Lung microvascular endothelial cell (primary cell): ENCODE results near the gene P3H3. TPM values are rescaled to one million over a fixed set of nuclear protein-coding genes. Genes with fewer than 3 reads are reported as not detected.

Experiments
- DNase-seq, 2 donors: peaks; one replicate each; pipeline versions ENCODE4 v3.0.0 to v3.0.0-alpha.2; 2010; ENCODE audit warnings: low read depth in 2 of 2
- total RNA-seq: library from RNA; depleted of rRNA; stranded (reverse); fragments of >200 nt; gene quantifications from 2 replicates; pipeline ENCODE4 v1.2.1, GENCODE V29; 2014

The P3H3 gene
- total RNA-seq, 1 donor from 2014 or later: 12.9 TPM

DNA sequence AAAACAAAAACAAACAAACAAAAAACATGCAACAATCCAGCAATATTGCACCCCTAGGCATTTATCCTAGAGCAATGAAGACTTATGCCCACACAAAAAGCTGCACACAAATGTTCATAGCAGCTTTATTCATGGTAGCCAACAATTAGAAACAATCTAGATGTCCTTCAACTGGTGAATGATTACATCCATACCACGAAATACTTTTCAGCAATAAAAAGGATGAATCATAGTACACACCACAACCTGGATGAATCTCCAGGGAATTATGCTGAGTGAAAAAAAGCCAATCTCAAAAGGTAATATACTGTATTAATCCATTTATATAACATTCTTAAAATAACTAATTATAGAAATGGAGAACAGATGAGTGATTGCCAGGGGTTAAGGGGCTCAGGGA lies 21.0 kb upstream of the P3H3 start:
- no peak for DNase-seq

- DNase-seq: no peak
These were observed 19.2 kb upstream of the P3H3 start for GRCh38 chr12:6809056-6809455.

- no peak for DNase-seq
These were observed 17.4 kb upstream of the P3H3 start for GRCh38 chr12:6810758-6811157.

- no peak for DNase-seq
These were observed 14.8 kb upstream of the P3H3 start for GRCh38 chr12:6813363-6813762.

DNA sequence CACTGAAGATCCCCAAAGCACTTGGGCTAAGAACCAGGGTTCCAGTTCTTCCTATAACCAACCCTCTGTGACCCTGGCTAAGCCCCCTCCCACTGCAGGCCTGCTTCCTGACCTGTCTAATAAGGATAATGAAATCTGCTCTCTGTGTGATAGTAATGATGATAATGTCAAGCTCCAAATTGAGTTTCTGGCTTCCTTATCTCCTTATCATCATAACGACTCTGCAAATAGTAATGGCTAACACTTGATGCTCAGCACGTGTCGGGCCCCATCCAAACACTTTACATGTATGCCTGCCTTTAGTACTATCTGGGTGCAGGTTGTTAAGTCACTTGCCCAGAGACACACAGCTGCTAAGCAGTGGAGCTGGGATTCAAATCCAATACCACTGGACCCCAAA lies 11.6 kb upstream of the P3H3 start:
- no peak for DNase-seq

- no peak for DNase-seq
These were observed 11.1 kb upstream of the P3H3 start for GRCh38 chr12:6817098-6817497.

DNA sequence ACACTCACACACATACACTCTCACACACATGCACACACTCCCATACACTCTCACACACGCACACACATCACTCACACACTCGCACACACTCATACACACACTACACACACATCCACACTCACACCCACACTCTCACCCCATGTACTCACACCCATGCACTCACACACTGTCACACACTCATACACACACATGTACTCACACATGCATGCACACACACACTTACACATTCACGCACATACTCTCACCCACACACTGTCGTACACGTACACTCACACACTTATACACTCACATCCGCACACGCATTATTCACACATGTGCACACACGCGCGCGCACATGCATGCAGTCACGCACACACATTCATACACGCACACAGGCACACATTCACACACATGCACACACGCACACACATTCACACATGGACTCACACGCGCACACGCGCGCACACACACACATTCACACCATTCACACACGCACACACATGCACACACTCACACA lies 10.5 kb upstream of the P3H3 start:
- no peak for DNase-seq

DNA sequence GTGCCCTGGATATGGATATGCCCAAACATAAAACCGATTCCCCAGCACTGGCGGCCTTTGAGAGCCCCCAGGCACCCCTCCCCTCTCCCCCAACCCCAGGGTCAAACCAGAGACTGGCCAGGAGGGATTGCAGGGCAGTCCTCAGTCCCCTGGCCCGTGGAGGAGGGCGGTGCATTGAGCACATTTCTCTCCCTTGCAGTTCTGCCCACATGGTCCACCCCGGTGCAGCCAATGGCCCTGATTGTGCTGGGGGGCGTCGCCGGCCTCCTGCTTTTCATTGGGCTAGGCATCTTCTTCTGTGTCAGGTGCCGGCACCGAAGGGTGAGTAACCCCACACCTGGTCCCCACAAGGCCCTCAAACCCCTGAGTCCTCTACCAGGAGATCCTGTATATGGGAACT lies 10.0 kb upstream of the P3H3 start:
- no peak for DNase-seq

DNA sequence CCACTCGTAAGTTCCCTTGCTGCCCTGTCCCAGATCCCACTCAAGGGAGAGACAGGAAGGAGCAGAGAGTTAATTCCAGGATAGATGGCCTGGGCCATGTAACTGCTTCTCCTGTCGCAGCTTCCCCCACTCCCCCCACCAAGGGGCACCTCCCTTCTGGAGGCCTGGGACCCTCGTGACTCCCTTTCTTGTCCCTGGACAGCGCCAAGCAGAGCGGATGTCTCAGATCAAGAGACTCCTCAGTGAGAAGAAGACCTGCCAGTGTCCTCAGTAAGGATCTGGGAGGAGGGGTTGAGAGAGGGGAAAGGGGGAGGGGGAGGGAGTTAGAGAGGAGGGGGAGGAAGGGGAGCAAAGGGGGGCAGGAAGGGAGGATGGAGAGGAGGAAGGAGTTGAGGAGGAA lies 9.6 kb upstream of the P3H3 start:
- no peak for DNase-seq

DNA sequence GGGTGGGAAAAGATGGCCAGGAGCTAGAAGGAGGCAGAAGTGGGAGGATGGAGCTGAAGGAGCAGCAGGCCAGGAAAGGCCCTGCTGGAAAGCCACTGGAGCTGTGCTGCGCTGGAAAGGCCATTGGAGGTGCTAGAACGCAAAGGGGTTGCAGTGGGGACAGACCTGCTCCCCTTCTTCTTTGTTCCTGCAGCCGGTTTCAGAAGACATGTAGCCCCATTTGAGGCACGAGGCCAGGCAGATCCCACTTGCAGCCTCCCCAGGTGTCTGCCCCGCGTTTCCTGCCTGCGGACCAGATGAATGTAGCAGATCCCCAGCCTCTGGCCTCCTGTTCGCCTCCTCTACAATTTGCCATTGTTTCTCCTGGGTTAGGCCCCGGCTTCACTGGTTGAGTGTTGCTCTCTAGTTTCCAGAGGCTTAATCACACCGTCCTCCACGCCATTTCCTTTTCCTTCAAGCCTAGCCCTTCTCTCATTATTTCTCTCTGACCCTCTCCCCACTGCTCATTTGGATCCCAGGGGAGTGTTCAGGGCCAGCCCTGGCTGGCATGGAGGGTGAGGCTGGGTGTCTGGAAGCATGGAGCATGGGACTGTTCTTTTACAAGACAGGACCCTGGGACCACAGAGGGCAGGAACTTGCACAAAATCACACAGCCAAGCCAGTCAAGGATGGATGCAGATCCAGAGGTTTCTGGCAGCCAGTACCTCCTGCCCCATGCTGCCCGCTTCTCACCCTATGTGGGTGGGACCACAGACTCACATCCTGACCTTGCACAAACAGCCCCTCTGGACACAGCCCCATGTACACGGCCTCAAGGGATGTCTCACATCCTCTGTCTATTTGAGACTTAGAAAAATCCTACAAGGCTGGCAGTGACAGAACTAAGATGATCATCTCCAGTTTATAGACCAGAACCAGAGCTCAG lies 8.8 kb upstream of the P3H3 start:
- peak in 1 of 2 donors; percentile 40 for DNase-seq

- DNase-seq: no peak
These were observed 8.0 kb upstream of the P3H3 start for GRCh38 chr12:6820166-6820565.

GRCh38 chr12:6821591-6822425 lies 6.4 kb upstream of the P3H3 start, which contains the start of gene GPR162:
TSS of gene GPR162 (plus strand) at chr12:6821821. CDS start at chr12:6823899, 2,078 bp downstream.
- peak; percentile 44 to 47 for DNase-seq

DNA sequence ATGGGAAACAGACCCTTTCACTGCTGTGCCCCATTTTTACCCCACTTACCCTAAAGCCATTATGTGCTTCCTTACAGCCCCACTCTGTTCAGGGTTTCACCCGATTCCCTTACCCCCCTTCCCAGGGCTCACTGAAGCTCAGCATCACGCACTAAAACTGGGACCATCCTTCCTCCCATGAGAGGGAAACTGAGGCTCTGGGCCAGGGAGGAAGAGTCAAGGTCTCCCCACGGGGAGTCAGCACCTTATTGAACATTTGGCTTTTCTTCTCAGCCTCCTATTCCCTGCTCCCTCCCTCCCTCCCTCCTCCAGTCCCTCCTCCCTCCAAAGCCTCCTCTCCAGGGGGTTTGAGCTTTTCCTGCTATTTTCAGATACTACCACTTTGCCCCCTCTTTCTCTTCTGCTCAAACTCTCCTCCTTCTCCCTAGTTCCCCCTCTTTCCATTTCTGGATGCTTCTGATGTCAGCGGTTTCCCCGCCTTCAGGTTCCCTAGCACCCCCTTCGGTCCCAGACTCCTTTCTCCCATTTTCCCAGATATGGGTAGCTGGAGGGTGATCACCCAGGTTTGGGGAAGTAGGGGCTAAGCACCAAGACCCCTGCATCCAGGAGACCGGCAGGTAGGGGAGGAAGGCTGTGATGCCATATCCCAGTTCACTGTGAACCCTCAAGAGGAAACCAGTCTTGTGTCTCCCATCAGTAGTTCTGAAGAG lies 5.6 kb upstream of the P3H3 start:
- DNase-seq: no peak

DNA sequence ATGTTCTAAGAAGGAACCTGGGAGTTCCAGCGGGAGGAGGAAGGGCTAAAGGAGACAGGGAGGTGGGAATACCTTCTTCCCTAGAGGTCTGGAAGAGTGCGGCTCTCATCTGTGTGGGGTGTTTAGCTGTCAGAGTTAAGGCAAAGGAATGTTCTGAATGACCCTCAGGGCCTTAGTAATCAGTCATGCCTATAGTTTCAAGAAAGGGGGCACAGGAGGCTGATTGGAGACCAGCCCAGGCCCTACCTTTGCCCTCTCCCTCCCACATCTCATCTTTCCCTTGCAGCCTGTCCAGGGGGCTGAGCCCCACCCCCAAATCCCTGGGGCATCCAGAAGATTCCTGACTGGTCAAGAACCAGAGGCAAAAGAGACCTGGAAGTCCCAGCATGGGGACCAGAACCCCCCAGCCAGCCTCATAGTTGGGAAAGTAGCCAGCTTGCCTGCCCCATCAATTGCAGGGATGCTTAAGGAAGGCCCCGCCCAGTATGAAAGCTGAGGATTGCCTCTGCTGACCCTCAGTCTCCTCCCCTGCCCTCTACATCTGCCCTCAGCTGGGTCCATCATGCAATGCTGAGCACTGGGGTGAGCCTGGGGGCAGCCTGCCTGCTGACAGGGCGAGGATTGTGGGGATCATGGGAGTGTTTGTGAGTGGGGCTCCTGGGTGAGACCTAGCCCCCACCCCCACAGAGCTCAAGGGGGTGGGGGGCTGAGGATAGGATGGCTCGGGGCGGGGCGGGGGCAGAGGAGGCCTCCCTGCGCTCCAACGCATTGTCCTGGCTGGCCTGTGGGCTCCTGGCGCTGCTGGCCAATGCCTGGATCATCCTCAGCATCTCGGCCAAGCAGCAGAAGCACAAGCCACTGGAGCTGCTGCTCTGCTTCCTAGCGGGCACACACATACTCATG lies 4.8 kb upstream of the P3H3 start:
- DNase-seq: no peak

GRCh38 chr12:6824085-6824775 lies 4.0 kb upstream of the P3H3 start:
- DNase-seq: no peak

DNA sequence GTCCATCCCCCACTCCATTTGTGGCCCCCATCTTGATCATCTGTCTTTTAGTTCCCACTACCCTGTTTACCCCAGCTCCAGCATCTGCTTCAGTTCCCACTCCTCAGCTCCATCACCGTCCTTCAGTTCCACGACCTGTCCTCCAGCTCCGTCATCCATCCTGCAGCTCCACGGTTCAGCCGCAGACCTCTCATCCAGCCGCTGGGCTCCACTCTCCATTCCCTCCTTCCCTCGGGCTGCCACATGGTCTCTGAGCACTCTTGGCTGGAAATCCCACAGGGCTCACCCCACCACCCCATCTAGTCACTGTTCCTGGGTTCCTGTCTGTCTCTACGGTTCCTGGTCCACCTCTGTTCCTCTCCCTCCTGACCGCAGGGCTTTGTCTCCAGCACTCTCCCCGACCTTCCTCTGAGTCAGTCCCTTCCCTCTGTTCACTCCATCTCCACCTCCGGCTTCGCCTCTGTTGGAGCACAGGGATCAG lies 3.3 kb upstream of the P3H3 start:
- peak in 1 of 2 donors; percentile 80 for DNase-seq

DNA sequence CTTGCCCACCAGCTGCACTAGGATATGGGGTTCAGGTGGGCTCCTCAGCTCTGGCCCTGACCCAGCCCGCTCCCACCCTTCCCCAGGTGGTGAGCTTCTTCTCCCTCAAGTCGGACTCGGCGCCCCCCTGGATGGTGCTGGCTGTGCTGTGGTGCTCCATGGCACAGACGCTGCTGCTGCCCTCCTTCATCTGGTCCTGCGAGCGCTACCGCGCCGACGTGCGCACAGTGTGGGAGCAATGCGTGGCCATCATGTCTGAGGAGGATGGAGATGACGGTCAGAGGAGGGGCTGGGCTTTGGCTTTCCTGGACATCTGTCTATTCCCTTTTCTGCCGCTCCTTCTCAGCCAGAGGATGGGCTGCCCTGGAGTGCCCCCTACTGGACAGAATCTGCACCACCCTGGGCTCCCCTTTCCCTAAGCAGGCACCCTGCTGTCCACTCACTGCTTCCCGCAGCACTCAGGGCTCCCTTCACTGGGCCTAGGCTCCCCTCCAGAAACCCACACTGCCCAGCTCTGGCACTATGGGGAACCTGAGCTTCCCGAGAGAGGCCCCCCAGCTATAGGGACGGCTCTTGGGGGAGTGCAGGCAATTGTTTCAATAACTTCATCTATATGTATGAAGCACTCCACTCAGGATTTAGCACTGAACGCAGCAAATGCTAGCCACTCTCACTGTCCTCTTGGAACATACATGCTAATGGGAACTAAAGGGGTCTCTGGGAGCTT lies 2.6 kb upstream of the P3H3 start:
- peak; percentile 86 to 92 for DNase-seq

DNA sequence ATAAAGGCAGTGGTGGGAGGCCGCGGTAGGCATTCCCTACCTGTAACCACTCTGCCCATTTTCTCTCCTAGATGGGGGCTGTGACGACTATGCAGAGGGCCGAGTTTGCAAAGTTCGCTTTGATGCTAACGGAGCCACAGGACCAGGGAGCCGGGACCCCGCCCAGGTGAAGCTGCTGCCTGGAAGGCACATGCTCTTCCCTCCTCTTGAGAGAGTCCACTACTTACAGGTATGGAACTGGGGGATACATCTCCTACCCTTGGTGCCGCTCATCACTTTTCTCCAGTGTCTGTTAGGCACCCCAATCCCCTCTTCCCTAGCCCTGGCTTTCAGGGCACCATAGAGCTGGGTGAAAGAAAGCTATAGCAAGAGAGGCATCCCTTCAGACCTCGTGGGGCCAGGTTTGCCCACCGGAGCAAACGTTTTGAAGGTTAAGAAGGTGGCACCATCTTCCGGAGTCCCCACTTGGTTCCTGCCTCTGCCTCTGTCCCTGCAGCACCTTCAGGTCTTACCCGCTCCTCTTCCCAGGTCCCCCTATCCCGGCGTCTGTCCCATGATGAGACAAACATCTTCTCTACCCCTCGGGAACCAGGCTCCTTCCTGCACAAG lies 2.0 kb upstream of the P3H3 start:
- DNase-seq: no peak
